Measurements from ENCODE around the gene RAPGEF2.
"Not testable (repeated sequence)": the region's sequence is repeated elsewhere in the genome, so short reads cannot be mapped to it uniquely, and the experiment has no call there.

Gene RAPGEF2

DNA sequence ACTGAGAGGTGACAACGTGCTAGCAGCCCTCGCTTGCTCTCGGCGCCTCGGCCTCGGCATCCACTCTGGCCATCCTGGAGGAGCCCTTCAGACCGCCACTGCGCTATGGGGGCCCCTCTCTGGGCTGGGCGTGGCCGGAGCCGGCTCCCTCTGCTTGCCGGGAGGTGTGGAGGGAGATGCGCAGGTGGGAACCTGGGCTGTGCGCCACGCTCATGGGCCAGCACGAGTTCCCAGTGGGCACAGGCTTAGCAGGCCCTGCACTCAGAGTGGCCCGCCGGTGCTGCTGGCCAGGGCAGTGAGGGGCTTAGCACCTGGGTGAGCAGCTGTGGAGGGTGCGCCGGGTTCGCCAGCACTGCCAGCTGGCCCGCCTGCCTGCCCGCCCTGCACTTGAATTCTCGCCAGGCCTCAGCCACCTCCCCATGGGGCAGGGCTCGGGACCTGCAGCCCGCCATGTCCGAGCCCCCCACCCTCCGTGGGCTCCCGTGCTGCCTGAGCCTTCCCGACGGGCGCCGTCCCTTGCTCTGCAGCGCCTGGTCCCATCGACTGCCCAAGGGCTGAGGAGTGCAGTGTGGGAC, 148.0 kb downstream of the RAPGEF2 start:
- DNase-seq = no peak

DNA sequence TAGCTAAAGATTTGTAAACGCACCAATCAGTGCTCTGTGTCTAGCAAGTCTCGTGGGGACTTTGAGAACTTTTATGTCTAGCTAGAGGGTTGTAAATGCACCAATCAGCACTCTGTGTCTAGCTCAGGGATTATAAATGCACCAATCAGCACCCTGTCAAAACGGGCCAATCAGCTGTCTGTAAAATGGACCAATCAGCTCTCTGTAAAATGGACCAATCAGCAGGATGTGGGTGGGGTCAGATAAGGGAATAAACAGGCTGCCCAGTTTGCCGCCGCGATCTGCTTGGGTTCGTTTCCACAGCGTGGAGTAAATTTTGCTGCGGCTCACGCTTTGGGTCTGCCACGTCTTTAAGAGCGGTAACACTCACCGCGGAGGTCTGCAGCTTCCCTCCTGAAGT, 148.7 kb downstream of the RAPGEF2 start:
- DNase-seq = not testable (repeated sequence)

DNA sequence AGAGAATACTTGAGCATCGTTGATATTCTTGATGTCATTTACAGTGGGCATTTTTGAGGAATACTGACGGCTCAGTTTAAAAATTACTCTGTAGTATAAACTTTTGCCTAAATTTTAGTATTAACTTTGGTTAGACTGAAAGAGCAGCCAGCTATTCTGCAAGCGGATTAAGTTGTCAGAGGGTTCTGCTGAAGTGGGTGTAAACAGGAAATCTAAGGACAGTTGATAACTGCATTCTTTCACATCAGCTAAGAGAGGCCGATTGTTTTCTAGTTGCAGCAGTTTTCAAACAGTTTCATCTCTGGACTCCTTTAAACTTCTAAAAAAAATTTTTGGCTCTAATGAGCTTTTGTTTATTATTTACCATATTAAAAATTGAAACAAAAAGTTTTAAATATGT, 149.6 kb downstream of the RAPGEF2 start:
- DNase-seq = no peak

DNA sequence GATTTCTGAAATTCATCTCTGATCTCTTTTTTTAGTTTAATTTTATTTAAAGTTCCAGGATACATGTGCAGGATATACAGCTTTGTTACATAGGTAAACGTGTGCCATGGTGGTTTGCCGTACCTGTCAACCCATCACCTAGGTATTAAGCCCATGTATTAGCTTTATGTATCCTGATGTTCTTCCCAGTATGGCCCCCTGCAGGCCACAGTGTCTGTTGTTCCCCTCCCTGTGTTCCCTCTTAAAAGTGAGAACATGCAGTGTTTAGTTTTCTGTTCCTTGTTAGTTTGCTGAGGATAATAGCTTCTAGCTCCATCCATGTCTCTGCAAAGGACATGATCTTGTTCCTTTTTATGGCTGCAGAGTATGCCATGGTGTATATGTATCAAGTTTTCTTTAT, 153.2 kb downstream of the RAPGEF2 start:
- DNase-seq = no peak

DNA sequence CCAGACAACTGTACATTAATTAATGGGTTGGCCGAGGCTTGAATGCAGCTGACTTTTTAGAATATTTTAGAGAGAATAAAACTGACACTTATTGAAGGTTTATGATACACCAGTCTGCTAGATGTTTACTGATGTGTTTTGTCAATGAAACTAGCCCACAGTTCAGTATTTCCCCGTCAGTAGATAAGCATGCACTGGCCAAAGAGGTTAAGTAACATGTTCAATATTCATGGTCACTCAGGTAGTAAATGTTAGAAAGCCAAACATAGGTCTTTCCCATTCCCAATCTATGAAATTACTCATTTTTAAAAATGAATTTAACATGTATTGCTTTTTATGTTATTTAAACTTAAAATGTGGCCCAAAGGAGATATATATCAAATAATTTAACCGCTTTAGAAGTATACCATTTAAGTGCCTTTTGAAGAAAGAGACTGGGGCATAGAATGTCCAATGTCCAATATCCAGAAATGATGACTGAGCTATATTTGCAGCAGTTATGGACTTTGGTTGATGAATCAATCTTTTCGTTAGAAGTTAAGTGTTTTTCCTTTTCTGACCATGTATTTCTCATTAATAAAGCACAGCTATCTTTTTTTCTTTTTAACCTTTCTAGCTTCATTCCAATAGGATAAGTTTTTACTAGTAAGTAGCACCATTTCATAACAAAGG, 156.1 kb downstream of the RAPGEF2 start:
- DNase-seq = no peak

DNA sequence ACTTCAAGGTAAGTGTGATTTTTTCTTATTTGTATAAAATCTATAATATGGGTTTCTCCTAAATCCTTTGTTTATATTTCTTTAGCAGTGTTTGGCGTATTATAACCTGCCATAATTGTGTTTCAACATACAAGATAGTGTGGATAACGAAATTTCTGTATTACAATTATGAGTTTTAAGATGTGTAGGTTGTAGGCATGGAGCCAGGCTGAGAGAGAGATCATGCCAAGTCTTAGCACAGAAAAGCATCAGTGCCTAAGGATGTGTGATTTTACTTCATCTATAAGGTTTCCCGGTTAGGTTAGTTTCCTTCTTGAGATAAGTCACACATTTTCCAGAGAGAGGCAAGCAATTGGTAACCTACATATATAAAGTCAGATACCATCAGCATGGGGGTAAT, 161.2 kb downstream of the RAPGEF2 start:
- no peak for DNase-seq

DNA sequence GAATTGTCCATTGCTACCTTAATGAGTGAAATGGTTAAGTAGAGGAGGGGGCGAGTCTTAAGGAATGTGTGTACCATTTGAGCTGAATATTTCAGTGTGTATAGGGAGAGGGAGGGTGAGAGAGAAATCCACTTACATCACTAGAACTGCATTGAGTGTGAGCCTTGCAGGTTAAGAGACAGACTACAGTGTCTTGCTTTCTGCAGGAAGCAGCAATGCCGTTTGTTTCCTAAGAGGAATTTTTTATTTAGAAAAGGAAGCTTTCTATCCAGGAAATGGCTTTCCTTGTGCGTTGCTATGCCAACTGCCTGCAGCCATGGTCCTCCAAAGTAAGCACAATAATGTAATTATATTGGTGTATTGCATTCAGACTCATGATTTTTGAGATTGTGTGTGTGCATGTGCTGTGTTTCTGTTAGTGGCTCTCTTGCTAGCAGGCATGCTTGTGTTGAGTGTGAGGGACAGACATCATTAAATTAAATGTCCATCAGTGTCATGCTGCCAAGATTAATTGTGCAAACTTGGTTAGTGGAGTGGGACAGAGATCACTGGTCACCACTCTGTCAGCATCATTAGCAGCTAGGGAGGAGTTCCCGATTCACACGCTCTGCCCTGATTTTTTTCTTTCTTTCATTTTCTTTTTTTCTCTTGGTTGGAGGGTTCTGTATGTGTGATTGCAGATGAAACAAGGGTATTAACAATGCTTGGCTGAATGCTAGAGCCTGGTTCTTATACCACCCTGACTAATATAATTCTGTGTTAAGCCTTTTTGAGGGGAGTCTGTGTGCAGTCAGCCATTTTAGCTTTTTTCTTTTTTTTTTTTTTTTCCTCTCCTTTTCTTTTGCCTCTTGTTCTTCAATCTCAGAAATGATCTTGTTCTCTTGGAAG, 164.3 kb downstream of the RAPGEF2 start:
- no peak for DNase-seq

DNA sequence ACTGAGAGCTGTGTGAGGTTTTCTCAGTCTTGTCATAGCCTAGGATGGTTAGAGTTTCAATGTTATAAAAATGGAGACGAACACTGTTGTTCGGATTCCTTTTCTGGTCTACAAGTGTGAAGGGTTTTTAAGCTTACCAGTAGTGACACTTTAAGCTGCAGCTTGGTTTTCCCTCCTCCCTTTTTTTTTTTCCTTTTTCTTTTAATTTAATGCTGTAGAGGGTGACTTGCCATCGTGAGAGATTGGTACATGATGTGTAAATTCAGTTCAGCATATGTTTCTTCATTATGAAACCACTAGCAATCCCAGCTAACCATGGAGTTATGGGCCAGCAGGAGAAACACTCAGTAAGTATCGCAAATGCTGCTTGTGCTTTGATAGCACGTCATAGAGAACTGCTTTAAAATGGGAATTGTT, 165.0 kb downstream of the RAPGEF2 start:
- DNase-seq = no peak

DNA sequence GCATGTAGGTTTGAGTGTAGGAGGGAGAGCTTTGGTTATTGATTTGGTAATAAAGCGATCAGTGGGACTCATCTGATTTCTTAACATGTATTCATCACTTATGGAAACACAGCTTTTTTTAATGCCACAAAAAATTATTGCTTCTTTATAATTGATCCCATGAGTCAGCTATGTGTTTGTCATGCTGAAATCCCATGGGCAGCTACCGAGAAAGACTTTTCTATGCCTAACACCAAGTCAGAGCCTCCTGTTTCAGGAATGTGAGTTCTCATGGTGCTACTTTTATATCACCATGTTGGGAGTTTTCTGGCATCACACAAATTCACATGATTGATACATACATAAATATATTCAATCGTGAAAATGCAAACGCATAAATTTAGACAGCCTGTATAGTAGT, 165.7 kb downstream of the RAPGEF2 start:
- DNase-seq = no peak

DNA sequence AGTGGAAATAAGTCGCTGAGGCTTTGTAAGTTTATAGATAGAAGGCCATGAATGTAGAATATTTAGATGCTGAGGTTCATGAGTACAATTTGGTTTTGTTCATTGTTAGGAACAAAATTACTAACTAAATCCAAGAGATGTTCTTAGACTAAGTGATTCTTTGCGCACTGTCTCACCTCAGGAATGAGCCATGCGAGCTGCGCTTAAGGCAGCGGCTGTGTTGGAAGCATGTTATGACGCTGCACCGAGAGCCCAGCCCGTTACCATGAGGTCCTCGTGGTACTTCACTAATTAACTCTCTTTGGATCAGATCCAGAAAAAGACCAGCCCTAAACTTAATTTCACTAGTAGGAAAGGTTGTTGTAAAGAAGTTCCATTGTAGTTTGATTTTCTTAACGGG, 166.2 kb downstream of the RAPGEF2 start:
- DNase-seq = no peak

DNA sequence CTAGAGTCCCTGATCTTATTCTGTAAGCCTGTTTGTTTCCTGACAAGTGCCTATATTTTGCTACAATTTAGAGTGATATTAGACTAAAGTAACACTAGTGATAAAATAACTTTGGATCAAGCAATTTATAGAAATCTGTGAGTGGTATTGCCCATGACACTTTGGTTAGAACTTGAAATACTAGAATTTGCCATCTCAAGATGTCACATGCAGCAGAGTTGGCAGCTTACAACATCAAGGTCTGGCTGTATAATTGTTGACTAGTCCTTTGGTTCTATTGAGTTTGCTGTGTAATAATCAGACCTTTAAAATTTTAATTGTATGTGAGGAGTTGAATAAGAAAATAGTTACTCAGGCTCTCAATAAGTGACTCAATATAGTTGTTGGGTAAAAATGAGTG, 167.1 kb downstream of the RAPGEF2 start:
- no peak for DNase-seq

DNA sequence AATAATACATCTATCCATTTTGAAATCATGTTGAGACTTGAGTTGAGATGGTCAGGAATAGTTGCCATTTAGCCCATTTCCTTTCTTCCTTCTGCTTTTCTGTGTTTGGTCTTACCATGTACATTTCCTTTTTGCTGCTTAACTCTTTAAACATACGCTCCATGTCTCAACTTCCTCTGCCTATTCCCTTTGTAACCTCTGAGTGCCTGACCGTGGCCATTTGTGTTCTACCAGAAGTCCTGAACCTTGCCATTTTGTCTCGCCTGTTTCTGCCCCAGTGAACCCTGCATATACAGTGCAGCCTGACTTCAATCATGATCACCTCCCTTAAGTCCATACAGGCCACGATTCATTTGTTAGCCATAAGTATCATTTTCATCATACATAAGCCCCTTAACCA, 169.0 kb downstream of the RAPGEF2 start:
- no peak for DNase-seq

DNA sequence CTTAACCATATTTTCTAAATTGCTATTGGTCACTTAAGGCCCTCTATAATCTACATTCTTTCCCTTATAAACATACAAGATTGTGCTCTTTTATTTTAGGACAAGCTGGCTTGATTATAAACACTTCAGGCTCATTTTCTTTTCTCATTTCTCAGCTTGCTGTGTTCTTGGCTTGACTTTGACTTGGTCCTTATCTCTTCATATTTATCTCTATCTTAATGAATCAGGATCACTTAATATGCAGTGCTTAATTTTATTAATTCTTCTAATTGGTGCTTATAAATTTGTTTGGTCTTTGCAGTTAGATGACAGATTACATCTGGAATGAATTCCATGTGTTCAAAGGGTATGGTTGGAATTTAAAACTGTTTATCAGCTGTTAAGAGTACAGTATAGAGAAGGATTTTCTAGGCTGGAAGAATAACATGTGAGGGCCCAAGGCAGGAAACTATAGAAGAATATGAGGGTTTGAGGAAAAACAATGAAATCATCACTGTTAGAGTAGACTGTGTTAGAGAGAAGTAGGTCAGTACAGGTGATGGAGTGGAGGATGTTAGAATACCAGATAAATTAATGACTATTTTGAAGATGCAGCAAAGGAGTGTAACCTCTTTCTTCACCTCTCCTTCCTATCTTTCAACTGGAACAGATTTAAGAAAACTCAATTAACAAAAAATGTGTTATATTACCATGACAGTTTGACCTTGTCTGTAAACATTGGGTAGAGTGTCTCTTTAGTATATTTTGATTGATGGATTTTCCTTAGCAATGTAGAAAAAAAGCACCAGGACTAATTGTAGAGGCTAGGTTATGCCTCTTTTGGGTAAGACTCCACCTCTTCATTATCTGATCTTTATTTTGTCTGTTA, 169.6 kb downstream of the RAPGEF2 start:
- no peak for DNase-seq

DNA sequence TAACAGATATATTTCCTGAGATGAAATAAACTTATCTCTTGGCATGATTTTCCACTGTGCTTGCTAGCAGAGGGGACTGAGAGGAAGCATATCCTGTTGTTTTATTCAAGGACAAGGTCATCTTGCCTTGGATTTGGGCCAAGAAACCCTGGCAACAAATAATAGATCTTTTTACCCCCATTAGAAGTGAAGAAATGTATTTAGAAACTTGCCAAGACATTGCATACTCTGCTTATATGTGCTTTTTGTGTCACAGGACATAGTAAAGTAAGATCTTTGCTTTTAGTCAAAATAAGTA, 170.2 kb downstream of the RAPGEF2 start:
- no peak for DNase-seq

DNA sequence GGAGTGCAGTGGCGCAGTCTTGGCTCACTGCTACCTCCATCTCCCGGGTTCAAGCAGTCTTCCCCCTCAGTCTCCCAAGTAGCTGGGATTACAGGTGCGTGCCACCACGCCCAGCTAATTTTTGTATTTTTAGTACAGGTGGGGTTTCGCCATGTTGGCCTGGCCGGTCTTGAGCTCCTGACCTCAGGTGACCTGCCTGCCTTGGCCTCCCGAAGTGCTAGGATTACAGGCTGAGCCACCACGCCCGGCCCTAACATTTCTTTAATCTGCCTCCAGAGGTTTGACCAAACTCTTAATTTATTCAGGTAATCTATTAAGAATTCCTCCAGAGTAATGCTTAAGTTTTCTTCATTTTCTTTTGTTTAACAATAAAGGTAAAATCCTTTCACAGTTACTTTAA, 171.0 kb downstream of the RAPGEF2 start:
- DNase-seq = no peak

DNA sequence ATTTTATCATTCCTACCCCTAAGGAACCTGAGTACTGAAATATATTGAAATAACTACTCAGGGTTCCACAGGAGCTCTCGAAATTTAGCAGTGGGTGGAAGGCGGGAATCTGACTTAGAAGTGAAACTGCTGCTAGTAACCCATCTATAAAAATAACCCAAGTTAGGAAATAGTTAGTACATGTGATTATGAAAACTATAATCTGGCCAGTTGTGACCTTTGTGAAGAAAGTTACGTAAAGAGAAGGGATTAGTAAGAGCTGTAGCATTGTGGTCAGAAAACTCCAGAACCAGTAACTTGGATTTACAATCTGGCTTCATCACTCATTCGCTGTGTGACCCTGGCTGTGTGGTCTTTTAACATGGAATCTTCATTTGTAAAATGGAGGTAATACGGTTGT, 175.5 kb downstream of the RAPGEF2 start:
- no peak for DNase-seq

DNA sequence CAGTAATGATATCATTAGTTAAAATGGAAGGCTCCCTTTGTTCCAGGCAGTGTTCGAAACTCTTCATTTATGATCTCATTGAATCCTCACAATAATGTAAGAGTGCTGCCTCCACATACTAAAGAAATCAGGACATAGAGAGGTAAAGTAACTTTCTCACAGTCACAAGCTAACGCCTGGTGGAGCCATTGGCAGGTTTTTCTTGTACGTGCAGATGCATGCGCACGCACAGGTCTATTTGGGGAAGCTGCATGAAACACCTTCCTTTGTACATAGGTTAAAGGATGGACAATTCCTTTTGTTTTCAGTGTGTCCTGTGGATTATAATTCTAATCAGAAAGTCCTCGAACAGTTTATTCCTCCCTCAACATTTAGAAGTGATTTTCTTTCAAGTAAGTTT, 176.2 kb downstream of the RAPGEF2 start:
- DNase-seq = no peak

DNA sequence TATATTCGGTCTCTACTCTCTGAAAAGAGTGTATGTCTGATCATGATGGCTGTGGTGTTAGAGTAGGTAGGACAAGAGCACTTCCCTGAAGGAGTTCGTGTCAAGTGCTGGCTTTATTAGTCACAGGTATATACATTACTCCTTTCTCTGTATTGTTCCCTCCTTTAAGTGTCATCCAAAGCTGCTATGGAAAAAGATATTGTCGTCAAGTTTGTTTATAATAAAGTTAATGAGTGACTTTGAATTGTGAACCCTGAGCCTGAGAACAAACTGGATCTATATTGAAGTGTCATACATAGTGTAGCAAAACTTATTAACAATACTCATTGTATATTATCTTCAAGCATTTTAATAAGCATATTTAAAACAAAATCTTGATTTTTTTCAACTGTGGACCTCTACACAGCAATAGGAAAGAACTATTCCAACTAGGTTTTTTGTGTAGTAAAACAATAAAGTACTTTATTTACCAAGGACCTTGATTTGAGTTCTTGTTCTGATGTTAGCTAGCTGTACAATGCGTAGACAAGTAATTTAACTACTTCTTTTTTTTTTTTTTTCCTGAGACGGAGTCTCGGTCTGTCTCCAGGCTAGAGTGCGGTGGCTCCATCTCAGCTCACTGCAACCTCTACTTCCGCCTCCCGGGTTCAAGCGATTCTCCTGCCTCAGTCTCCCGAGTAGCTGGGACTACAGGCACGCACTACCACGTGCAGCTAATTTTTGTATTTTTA, 177.7 kb downstream of the RAPGEF2 start:
- no peak for DNase-seq

DNA sequence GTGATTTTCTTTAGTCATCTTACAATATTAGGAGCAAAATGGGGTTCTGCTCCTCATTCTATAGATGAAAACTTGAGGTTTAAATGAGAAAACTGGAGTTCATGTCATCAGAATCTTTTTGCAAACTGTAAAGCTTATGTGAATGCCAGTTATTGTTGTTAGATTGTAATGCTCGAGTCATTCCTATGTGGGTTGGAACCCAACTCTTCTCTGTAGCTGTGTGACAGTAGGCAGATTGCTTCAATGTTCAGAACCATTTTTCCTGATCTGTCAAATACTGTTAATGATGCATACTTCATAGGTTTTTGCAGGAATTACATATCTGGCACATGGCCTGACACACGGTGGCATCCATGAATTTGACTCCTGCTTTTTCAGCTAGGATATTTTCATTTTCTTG, 178.9 kb downstream of the RAPGEF2 start:
- no peak for DNase-seq

DNA sequence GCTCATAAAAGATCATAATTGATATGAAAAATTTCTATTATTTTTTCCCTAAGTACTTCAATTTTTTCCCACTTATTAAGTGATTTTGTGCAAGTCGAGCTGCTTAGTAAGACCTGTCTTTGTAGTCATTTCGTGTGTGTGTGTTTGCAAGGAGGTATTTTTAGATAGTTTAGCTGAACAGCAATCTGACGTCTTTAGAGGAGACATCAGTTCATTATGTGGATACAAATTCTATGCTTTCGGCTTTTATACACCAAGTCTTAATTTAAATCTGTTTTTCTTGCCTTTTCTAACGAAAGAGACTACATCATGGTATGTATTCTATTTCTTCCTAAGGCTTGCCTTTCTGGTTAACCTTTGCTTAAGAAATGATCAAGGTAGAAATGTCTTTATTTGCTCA, 179.4 kb downstream of the RAPGEF2 start:
- DNase-seq = no peak

DNA sequence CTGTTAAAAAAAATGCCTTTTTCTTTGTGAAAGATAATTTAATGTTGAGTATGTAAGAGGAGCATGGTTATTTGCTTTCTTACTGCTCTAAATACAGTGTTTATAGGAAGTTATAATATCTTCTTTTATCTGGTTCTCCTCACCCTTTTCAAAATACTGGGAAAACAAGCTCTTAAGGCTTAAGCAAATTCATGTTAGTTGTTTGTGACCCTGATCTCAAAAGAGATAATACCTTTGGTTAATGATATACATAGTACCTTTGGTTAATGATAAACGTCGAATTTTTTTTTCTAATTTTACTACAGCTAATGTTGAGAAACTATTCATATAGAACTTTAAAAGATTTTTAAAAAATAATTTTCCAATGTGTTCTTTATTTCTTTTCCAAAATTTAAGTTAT, 180.1 kb downstream of the RAPGEF2 start:
- DNase-seq = no peak

DNA sequence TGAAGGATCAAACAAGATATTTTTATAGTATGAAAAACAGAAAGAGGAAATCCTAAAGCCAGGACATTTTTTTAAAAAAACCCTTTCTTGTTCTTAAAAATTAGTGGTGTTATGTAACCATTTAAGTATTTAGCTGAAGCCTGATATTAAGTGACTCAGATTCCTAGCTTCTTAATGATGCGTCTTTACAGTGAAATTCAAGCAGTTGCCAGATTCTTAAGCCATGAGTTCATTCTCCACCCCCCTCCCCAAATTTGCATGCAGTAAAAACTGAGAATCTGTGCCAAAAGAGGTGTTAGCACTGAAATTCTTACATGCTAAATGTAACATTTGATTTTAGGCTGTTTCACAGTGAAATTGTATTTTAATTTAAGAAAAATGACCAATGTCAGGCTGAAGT, 180.8 kb downstream of the RAPGEF2 start:
- DNase-seq = no peak

DNA sequence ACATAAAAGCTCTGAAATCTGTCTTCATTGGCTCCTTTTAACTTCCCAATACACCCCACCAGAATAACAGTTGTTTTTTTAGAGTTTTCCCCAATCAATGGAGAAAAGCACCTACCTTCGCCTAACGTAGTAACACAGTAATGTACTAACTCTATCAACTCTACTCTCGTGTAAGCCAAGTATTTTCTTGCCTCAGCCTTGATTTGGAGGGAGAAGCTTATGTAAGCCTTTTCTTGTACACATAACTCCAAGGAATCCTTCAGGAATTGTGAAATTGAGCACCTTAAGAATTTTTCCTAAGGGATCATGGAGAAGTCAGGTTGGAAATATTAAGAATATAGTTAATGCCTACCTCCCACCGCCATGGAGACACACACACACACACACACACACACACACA, 181.2 kb downstream of the RAPGEF2 start:
- DNase-seq = no peak

Data from activated CD8-positive, alpha-beta memory T cell treated with anti-CD3 and anti-CD28 coated beads, Interleukin-2, amount 50 U/mL, for 4 hours (primary cell).